CD4-positive, alpha-beta T cell (primary cell): ENCODE results near the gene SUSD5. TPM values are rescaled to one million over a fixed set of nuclear protein-coding genes. Genes with fewer than 3 reads are reported as not detected.

ENCODE experiments used
- ATAC-seq: fragments of 200-7000 bp; cut with Tn5 transposase; one replicate; pipeline ENCODE4 v1.10.0; 2022; ENCODE audit warnings: mild to moderate bottlenecking; ENCODE audit not compliant: poor library complexity
- CTCF ChIA-PET: fragments of 350-600 bp; sonication (Branson Sonifier 250); formaldehyde crosslinking; loops from one replicate; lab custom pipeline; 2021; ENCODE audit warnings: antibody characterized with exemption, inconsistent platforms; lab: Charles Lee
- POLR2A ChIA-PET: fragments of 350-600 bp; sonication (Branson Sonifier 250); formaldehyde crosslinking; loops from one replicate; lab custom pipeline; 2021; ENCODE audit warnings: antibody characterized with exemption, inconsistent platforms; lab: Charles Lee
- DNase-seq, 14 experiments: peaks; one replicate each; pipeline ENCODE4 v3.0.0-alpha.2; 2013 to 2020; ENCODE audit warnings: mixed read lengths in 2 of 14
- H3K27ac ChIP-seq, 2 donors: one replicate each; pipeline versions ENCODE4 v1.5.1 to v1.7.0; 2013; ENCODE audit warnings: low read length in 2 of 2, low read depth in 1 of 2, mild to moderate bottlenecking in 1 of 2
- H3K27me3 ChIP-seq, 2 experiments: 1 replicate in 1 of 2; 2 replicates in 1 of 2; pipeline versions ENCODE4 v1.6.1 to v1.7.0; 2013; ENCODE audit warnings: low read length in 2 of 2, control low read depth in 1 of 2, mild to moderate bottlenecking in 1 of 2, moderate library complexity in 1 of 2; ENCODE audit not compliant: insufficient read depth in 2 of 2, control insufficient read depth in 1 of 2
- H3K36me3 ChIP-seq: one replicate; pipeline ENCODE4 v1.6.1; 2013; ENCODE audit warnings: low read length, control low read depth; ENCODE audit not compliant: insufficient read depth
- H3K4me1 ChIP-seq: one replicate; pipeline ENCODE4 v1.6.1; 2013; ENCODE audit warnings: low read length, control low read depth; ENCODE audit not compliant: insufficient read depth
- H3K4me3 ChIP-seq: one replicate; pipeline ENCODE4 v1.5.1; 2013; ENCODE audit warnings: mild to moderate bottlenecking, low read length, moderate library complexity
- H3K9me3 ChIP-seq, 2 experiments: 1 replicate in 1 of 2; 2 replicates in 1 of 2; pipeline versions ENCODE4 v1.6.1 to v1.7.0; 2013; ENCODE audit warnings: low read length in 2 of 2, mild to moderate bottlenecking in 2 of 2, control low read depth in 1 of 2, moderate library complexity in 1 of 2; ENCODE audit not compliant: control insufficient read depth in 1 of 2, insufficient read depth in 1 of 2
- H3K27ac Mint-ChIP-seq: one replicate; pipeline ENCODE4 v1.8.0; 2020; ENCODE audit warnings: mixed read lengths
- H3K27me3 Mint-ChIP-seq: one replicate; pipeline ENCODE4 v1.8.0; 2021; ENCODE audit warnings: mixed read lengths
- H3K36me3 Mint-ChIP-seq: one replicate; pipeline ENCODE4 v1.8.0; 2021; ENCODE audit warnings: low read depth, mixed read lengths
- H3K4me1 Mint-ChIP-seq: one replicate; pipeline ENCODE4 v1.8.0; 2021; ENCODE audit warnings: low read depth, mixed read lengths
- H3K4me3 Mint-ChIP-seq: one replicate; pipeline ENCODE4 v1.8.0; 2020; ENCODE audit warnings: mild to moderate bottlenecking, mixed read lengths
- H3K9me3 Mint-ChIP-seq: one replicate; pipeline ENCODE4 v1.8.0; 2020; ENCODE audit warnings: mixed read lengths
- intact Hi-C, 2 experiments: fragments of 100-400 bp; cut with DNase I in 1 of 2; cut with micrococcal nuclease in 1 of 2; formaldehyde crosslinking; loops; one replicate each; pipeline versions ENCODE4 v1.15.1 to v1.9.0; 2023 to 2025; cut with DNase I, micrococcal nuclease
- total RNA-seq, 174 experiments: library from RNA in 2 of 174; stranded (reverse) in 2 of 174; gene quantifications; one replicate each; pipeline ENCODE4 v1.2.3 and lab custom pipeline; 2021 to 2026
- TF ChIP-seq, protein P1 (sequence below): fragments of 200-600 bp; IDR thresholded peaks from one replicate; pipeline ENCODE4 v1.8.0; 2022; ENCODE audit warnings: antibody characterized with exemption, mild to moderate bottlenecking

The SUSD5 gene
- total RNA-seq, 2 experiments from 2014 or later = not detected

DNA sequence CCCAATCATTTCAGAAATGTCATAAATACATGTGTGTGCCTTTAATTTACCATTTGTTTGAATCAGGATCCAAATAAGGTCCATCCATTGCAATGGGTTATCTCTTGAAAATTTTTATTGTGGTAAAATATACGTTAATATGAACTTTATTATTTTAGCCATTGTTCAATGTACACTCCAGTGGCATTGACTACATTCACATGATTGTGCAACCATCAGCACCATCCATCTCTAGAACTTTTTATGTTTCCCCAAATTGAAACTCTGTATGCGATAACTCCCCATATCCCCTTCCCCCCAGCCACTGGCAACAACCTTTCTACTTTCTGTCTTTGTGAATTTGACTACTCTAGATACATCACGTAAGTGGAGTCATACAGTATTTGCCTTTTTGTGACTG lies 92.8 kb downstream of the SUSD5 start:
- Histone ChIP-seq H3K27me3 (no peaks in the 10 kb centered on the region), H3K9me3 (no peaks in the 10 kb centered on the region), H3K4me1 (no peaks in the 10 kb centered on the region), H3K36me3 (peaks cover 47% of the 10 kb centered on the region), H3K27ac (no peak overlapping the region), H3K4me3 (no peak overlapping the region)
- Mint-ChIP-seq H3K27ac (no peak overlapping the region), H3K4me3 (no peak overlapping the region), H3K9me3 (no peaks in the 10 kb centered on the region), H3K27me3 (no peaks in the 10 kb centered on the region), H3K36me3 (peaks cover 64% of the 10 kb centered on the region), H3K4me1 (no peaks in the 10 kb centered on the region)
- ChIA-PET POLR2A (no interaction called here), CTCF (no interaction called here)
- TF ChIP-seq, protein P1, sequence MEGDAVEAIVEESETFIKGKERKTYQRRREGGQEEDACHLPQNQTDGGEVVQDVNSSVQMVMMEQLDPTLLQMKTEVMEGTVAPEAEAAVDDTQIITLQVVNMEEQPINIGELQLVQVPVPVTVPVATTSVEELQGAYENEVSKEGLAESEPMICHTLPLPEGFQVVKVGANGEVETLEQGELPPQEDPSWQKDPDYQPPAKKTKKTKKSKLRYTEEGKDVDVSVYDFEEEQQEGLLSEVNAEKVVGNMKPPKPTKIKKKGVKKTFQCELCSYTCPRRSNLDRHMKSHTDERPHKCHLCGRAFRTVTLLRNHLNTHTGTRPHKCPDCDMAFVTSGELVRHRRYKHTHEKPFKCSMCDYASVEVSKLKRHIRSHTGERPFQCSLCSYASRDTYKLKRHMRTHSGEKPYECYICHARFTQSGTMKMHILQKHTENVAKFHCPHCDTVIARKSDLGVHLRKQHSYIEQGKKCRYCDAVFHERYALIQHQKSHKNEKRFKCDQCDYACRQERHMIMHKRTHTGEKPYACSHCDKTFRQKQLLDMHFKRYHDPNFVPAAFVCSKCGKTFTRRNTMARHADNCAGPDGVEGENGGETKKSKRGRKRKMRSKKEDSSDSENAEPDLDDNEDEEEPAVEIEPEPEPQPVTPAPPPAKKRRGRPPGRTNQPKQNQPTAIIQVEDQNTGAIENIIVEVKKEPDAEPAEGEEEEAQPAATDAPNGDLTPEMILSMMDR = no peak
- DNase-seq (no peak), ATAC-seq (no peak)
- intact Hi-C loops = no loop called here

DNA sequence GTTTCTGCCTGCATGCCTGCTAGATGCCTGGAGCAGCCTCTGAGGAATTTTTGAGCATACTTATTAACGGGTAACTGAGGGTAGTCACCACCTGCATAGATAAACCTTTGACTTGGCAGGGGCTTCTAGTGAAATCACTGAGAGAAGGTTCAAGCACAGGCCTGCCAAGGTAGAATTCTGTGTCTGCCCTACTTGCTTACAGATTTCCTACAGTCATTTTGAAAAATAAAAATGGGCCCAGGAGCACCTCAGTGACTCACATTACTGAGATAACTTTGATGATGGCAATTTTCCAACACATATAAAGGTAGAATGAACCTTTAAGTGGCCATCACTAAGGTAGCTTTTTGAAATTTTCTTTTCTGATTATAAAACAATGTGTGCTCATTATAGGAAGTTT lies 94.0 kb downstream of the SUSD5 start:
- Mint-ChIP-seq H3K27me3 (no peaks in the 10 kb centered on the region), H3K36me3 (peaks cover 70% of the 10 kb centered on the region), H3K4me1 (no peaks in the 10 kb centered on the region), H3K27ac (no peak overlapping the region), H3K4me3 (no peak overlapping the region), H3K9me3 (no peaks in the 10 kb centered on the region)
- Histone ChIP-seq H3K9me3 (no peaks in the 10 kb centered on the region), H3K27ac (no peak overlapping the region), H3K27me3 (no peaks in the 10 kb centered on the region), H3K4me1 (no peaks in the 10 kb centered on the region), H3K4me3 (no peak overlapping the region), H3K36me3 (peaks cover 42% of the 10 kb centered on the region)
- no peak for DNase-seq
- intact Hi-C loops = no loop called here
- TF ChIP-seq, protein P1 = no peak
- POLR2A ChIA-PET = no interaction called here
- CTCF ChIA-PET = no interaction called here
- no peak for ATAC-seq

DNA sequence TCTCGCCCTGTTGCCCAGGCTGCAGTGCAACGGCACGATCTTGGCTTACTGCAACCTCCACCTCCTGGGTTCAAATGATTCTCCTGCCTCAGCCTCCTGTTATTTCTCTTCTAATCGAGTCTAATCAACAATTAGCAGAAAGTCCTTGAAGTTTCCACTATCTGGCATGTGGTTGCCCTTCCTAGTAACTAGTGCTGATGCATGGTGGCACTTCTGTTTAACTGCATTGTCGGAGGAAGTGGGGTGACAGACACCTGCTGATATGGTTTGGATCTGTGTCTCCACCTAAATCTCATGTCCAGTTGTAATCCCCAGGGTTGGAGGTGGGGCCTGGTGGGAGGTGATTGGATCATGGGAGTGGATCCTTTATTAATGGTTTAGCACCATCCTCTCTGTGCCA lies 95.6 kb downstream of the SUSD5 start:
- ChIA-PET POLR2A (no interaction called here), CTCF (interaction anchor here (1.3 kb wide), 1 partner anchor 8 kb away, joined by 7 read pairs; no protein-coding TSS in a partner anchor)
- DNase-seq (no peak), ATAC-seq (no peak)
- intact Hi-C loops = no loop called here
- Histone ChIP-seq H3K27ac (no peak overlapping the region), H3K4me1 (no peaks in the 10 kb centered on the region), H3K9me3 (no peaks in the 10 kb centered on the region), H3K27me3 (no peaks in the 10 kb centered on the region), H3K4me3 (no peak overlapping the region), H3K36me3 (peaks cover 40% of the 10 kb centered on the region)
- Mint-ChIP-seq H3K27ac (no peak overlapping the region), H3K27me3 (no peaks in the 10 kb centered on the region), H3K9me3 (no peaks in the 10 kb centered on the region), H3K4me1 (peaks cover 6% of the 10 kb centered on the region), H3K36me3 (peaks cover 69% of the 10 kb centered on the region), H3K4me3 (no peak overlapping the region)
- TF ChIP-seq, protein P1 = no peak
